Activated CD4-positive, CD25-positive, alpha-beta regulatory T cell treated with anti-CD3 and anti-CD28 coated beads, Interleukin-2, amount 50 U/mL, for 24 hours (primary cell): ENCODE results near the gene POLR1F.
A peak's percentile ranks its signal among the peaks of the same experiment; 100 is the strongest.
"Not testable (repeated sequence)": the region's sequence is repeated elsewhere in the genome, so short reads cannot be mapped to it uniquely, and the experiment has no call there.

Source experiments
- ATAC-seq, 2 donors: fragments of 150-1000 bp; cut with Tn5 transposase; one replicate each; pipeline ENCODE4 v1.10.0; 2021; ENCODE audit warnings: mild to moderate bottlenecking in 1 of 2, moderate library complexity in 1 of 2

POLR1F gene

GRCh38 chr7:19708397-19709248 lies at the start of gene POLR1F:
POLR1F (minus strand) TSS chr7:19709037; CDS start chr7:19709016, 21 bp downstream.
- ATAC-seq: peak; percentile 95 to 96

- ATAC-seq: no peak
These were observed 45.8 kb upstream of the POLR1F start for GRCh38 chr7:19754521-19755116.

- no peak for ATAC-seq
These were observed 43.2 kb upstream of the POLR1F start for GRCh38 chr7:19752020-19752419.

GRCh38 chr7:19749658-19750057 lies 40.8 kb upstream of the POLR1F start:
- no peak for ATAC-seq

GRCh38 chr7:19747740-19748339 lies 39.0 kb upstream of the POLR1F start:
- no peak for ATAC-seq

- ATAC-seq: no peak
These were observed 35.2 kb upstream of the POLR1F start for GRCh38 chr7:19744075-19744474.

- ATAC-seq: no peak
These were observed 19.9 kb upstream of the POLR1F start for GRCh38 chr7:19728716-19729115.

GRCh38 chr7:19725770-19726169 lies 16.9 kb upstream of the POLR1F start:
- ATAC-seq: no peak

GRCh38 chr7:19715499-19715898 lies 6.7 kb upstream of the POLR1F start:
- ATAC-seq: no peak

- no peak for ATAC-seq
These were observed 4.8 kb upstream of the POLR1F start for GRCh38 chr7:19713676-19714075.

- no peak for ATAC-seq
These were observed 377 bp upstream of the POLR1F start for GRCh38 chr7:19709249-19709578.

GRCh38 chr7:19707240-19707639 lies 1.6 kb downstream of the POLR1F start:
- no peak for ATAC-seq

- ATAC-seq: no peak
These were observed 3.2 kb downstream of the POLR1F start for GRCh38 chr7:19705663-19706062.

- ATAC-seq: no peak
These were observed 7.4 kb downstream of the POLR1F start for GRCh38 chr7:19701471-19701870.

- no peak for ATAC-seq
These were observed 7.9 kb downstream of the POLR1F start for GRCh38 chr7:19700936-19701335.

GRCh38 chr7:19698331-19698730 lies 10.5 kb downstream of the POLR1F start:
- ATAC-seq: no peak

- ATAC-seq: no peak
These were observed 11.9 kb downstream of the POLR1F start for GRCh38 chr7:19696926-19697325.

- ATAC-seq: no peak
These were observed 16.6 kb downstream of the POLR1F start for GRCh38 chr7:19692111-19692828.

GRCh38 chr7:19690736-19691135 lies 18.1 kb downstream of the POLR1F start:
- no peak for ATAC-seq

GRCh38 chr7:19689130-19689529 lies 19.7 kb downstream of the POLR1F start:
- ATAC-seq: not testable (repeated sequence)

- ATAC-seq: no peak
These were observed 27.2 kb downstream of the POLR1F start for GRCh38 chr7:19681596-19681995.

- no peak for ATAC-seq
These were observed 31.7 kb downstream of the POLR1F start for GRCh38 chr7:19677180-19677579.

GRCh38 chr7:19675816-19676215 lies 33.0 kb downstream of the POLR1F start:
- ATAC-seq: no peak
